ENCODE data around the gene GORAB. TPM values are rescaled to one million over a fixed set of nuclear protein-coding genes. Genes with fewer than 3 reads are reported as not detected.

The GORAB gene
- total RNA-seq, 2 experiments from 2014 or later: 23.0 to 26.6 TPM

GRCh38 chr1:170586321-170587252, 54.6 kb downstream of the GORAB start:
- no peaks in the 10 kb centered on the region for H3K9me3 Mint-ChIP-seq
- POLR2A ChIA-PET: no interaction called here

GRCh38 chr1:170587253-170587593, 55.3 kb downstream of the GORAB start:
- POLR2A ChIA-PET: no interaction called here
- DNase-seq (no peak), ATAC-seq (ENCODE audit: poor library complexity) (no peak)
- no peaks in the 10 kb centered on the region for H3K4me1 ChIP-seq (ENCODE audit: insufficient read depth, low read length)
- H3K27me3 ChIP-seq (ENCODE audit: control insufficient read depth in 1 of 2, insufficient read depth in 2 of 2, low read length in 2 of 2): peaks cover 10 to 11% of the 10 kb centered on the region in 2 experiments
- H3K9me3 Mint-ChIP-seq: no peaks in the 10 kb centered on the region
- intact Hi-C loops (cut with DNase I, micrococcal nuclease): no loop called here
- no peak overlapping the region for H3K4me3 ChIP-seq (ENCODE audit: low read length)
- H3K4me1 Mint-ChIP-seq (ENCODE audit: low read depth): peaks cover 4% of the 10 kb centered on the region
- H3K27me3 Mint-ChIP-seq: peaks cover 65% of the 10 kb centered on the region
- no peaks in the 10 kb centered on the region for H3K36me3 ChIP-seq (ENCODE audit: insufficient read depth, low read length)
- CTCF ChIA-PET: no interaction called here
- H3K27ac ChIP-seq (ENCODE audit: low read depth in 1 of 2, low read length in 2 of 2): no peak overlapping the region
- no peaks in the 10 kb centered on the region for H3K9me3 ChIP-seq (ENCODE audit: control insufficient read depth in 1 of 2, insufficient read depth in 1 of 2, low read length in 2 of 2)
- TF ChIP-seq, protein P1, sequence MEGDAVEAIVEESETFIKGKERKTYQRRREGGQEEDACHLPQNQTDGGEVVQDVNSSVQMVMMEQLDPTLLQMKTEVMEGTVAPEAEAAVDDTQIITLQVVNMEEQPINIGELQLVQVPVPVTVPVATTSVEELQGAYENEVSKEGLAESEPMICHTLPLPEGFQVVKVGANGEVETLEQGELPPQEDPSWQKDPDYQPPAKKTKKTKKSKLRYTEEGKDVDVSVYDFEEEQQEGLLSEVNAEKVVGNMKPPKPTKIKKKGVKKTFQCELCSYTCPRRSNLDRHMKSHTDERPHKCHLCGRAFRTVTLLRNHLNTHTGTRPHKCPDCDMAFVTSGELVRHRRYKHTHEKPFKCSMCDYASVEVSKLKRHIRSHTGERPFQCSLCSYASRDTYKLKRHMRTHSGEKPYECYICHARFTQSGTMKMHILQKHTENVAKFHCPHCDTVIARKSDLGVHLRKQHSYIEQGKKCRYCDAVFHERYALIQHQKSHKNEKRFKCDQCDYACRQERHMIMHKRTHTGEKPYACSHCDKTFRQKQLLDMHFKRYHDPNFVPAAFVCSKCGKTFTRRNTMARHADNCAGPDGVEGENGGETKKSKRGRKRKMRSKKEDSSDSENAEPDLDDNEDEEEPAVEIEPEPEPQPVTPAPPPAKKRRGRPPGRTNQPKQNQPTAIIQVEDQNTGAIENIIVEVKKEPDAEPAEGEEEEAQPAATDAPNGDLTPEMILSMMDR (IDR thresholded peaks at IDR 0.05): no peak
- no peak overlapping the region for H3K4me3 Mint-ChIP-seq
- H3K36me3 Mint-ChIP-seq (ENCODE audit: low read depth): no peaks in the 10 kb centered on the region
- H3K27ac Mint-ChIP-seq: no peak overlapping the region

More at GRCh38 chr1:170586321-170587252, 54.6 kb downstream of the GORAB start:
- TF ChIP-seq, protein P1 (IDR thresholded peaks at IDR 0.05): no peak
- Mint-ChIP-seq H3K4me1 (ENCODE audit: low read depth) (peaks cover 4% of the 10 kb centered on the region), H3K27me3 (peaks cover 60% of the 10 kb centered on the region), H3K4me3 (no peak overlapping the region), H3K36me3 (ENCODE audit: low read depth) (no peaks in the 10 kb centered on the region), H3K27ac (no peak overlapping the region)
- CTCF ChIA-PET: no interaction called here
- Histone ChIP-seq H3K4me1 (ENCODE audit: insufficient read depth, low read length) (no peaks in the 10 kb centered on the region), H3K4me3 (ENCODE audit: low read length) (no peak overlapping the region), H3K27ac (ENCODE audit: low read depth in 1 of 2, low read length in 2 of 2) (no peak overlapping the region), H3K36me3 (ENCODE audit: insufficient read depth, low read length) (no peaks in the 10 kb centered on the region), H3K9me3 (ENCODE audit: control insufficient read depth in 1 of 2, insufficient read depth in 1 of 2, low read length in 2 of 2) (no peaks in the 10 kb centered on the region), H3K27me3 (ENCODE audit: control insufficient read depth in 1 of 2, insufficient read depth in 2 of 2, low read length in 2 of 2) (peaks cover 10 to 11% of the 10 kb centered on the region in 2 experiments)
- ATAC-seq (ENCODE audit: poor library complexity): no peak
- intact Hi-C loops (cut with DNase I, micrococcal nuclease): no loop called here
- no peak for DNase-seq

DNA sequence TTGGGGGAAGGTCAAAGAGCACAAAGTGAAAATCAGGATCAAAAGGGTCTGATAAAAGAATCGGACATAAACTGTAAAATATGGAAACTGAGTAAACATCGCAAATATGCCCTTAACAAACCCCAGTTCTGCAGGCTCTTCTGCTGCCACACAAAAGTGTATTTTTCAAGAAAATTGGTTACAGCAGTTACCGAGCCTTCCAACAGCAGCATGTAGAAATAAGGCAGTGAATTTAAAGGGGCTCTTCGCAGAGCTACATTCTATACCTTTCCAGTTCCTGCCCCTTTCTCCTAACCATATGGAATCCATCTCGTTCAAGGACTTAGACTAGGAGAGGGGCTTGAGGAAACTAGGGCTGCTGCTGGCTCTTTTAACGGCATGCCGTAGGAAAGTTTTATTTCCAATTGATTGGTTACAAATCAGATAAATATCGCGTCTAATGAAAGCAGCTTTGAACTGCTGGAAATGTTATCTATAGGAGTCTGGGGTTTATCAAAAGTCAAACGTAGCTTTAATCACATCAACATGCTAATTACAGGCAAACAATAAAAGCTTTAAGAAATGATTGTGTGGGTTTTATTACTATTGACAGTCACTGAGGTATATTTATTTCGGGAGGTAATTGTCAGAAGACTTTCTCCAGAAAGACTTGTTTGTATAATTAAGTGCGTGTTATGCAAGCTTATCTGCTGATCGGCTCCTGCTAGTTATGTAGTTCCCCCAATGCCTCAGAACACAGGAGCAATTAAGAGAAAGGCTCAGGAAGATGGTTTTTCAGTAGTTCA, 59.1 kb downstream of the GORAB start:
- Histone ChIP-seq H3K4me1 (ENCODE audit: insufficient read depth, low read length) (no peaks in the 10 kb centered on the region), H3K4me3 (ENCODE audit: low read length) (no peak overlapping the region), H3K27me3 (ENCODE audit: control insufficient read depth in 1 of 2, insufficient read depth in 2 of 2, low read length in 2 of 2) (peaks cover 8 to 11% of the 10 kb centered on the region in 2 experiments), H3K36me3 (ENCODE audit: insufficient read depth, low read length) (no peaks in the 10 kb centered on the region), H3K27ac (ENCODE audit: low read depth in 1 of 2, low read length in 2 of 2) (no peak overlapping the region), H3K9me3 (ENCODE audit: control insufficient read depth in 1 of 2, insufficient read depth in 1 of 2, low read length in 2 of 2) (no peaks in the 10 kb centered on the region)
- ChIA-PET CTCF (no interaction called here), POLR2A (no interaction called here)
- Mint-ChIP-seq H3K4me3 (no peak overlapping the region), H3K4me1 (ENCODE audit: low read depth) (peaks cover 4% of the 10 kb centered on the region), H3K27ac (no peak overlapping the region), H3K9me3 (peaks cover 5% of the 10 kb centered on the region), H3K27me3 (peaks cover 54% of the 10 kb centered on the region), H3K36me3 (ENCODE audit: low read depth) (no peaks in the 10 kb centered on the region)
- TF ChIP-seq, protein P1 (IDR thresholded peaks at IDR 0.05): no peak
- ATAC-seq (ENCODE audit: poor library complexity) (no peak), DNase-seq (no peak)
- intact Hi-C loops (cut with DNase I, micrococcal nuclease): no loop called here

Data from CD4-positive, alpha-beta T cell (primary cell).